Testis (tissue), 2 donors: ENCODE results near the gene FHAD1.

Experiments
- CTCF ChIP-seq, 3 experiments: fragments of 450-650 bp in 2 of 3; fragments of 200-600 bp in 1 of 3; sonication (generic) in 1 of 3; IDR thresholded peaks; one replicate each; pipeline ENCODE4 v1.5.1; 2016 to 2019; ENCODE audit warnings: antibody characterized with exemption in 3 of 3, mild to moderate bottlenecking in 2 of 3, moderate library complexity in 1 of 3
- POLR2A ChIP-seq: fragments of 450-650 bp; IDR thresholded peaks from one replicate; pipeline ENCODE4 v1.6.1; 2017; ENCODE audit warnings: antibody characterized with exemption, mild to moderate bottlenecking, moderate library complexity

GRCh38 chr1:15211424-15211823 is 35.6 kb upstream of the FHAD1 start:
- TF ChIP-seq POLR2A (no peak), CTCF (IDR thresholded peaks at IDR 0.05) (no peak)
